Rectal smooth muscle tissue (tissue), 1 donor: Measurements from ENCODE around the gene CBX5.

ENCODE experiments used
- H3K27ac ChIP-seq: one replicate; pipeline ENCODE4 v1.7.0; 2013; ENCODE audit warnings: low read depth, low read length, inconsistent platforms
- H3K27me3 ChIP-seq: one replicate; pipeline ENCODE4 v1.7.0; 2013; ENCODE audit warnings: low read length; ENCODE audit not compliant: control insufficient read depth, insufficient read depth
- H3K36me3 ChIP-seq: one replicate; pipeline ENCODE4 v1.7.0; 2013; ENCODE audit warnings: low read length; ENCODE audit not compliant: control insufficient read depth, insufficient read depth
- H3K4me1 ChIP-seq: one replicate; pipeline ENCODE4 v1.7.0; 2013; ENCODE audit warnings: low read length; ENCODE audit not compliant: control insufficient read depth, insufficient read depth
- H3K4me3 ChIP-seq: one replicate; pipeline ENCODE4 v1.7.0; 2013; ENCODE audit warnings: low read length
- H3K9ac ChIP-seq: one replicate; pipeline ENCODE4 v1.7.0; 2013; ENCODE audit warnings: low read length

Gene CBX5

DNA sequence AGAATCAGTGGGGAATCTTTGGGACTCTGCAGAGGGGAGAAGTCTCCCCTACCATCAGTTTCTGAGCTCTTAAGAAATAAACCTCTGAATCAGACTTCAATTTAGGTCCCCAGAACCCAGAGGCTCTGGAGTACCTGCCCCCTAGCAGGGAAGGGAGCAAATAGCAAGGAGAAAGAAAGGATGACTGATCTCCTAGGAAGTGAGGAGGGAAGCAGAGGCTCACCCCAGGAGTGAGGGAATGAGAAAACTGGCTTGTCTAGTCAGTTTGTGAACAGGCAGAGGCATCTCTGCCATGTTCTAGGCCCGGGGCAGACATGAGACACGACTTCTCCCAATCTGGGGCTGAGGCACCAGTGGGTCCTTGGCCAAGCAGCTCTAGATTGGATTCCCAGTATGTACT, 66.8 kb downstream of the CBX5 start:
- Histone ChIP-seq H3K4me3 (no peak overlapping the region), H3K4me1 (no peaks in the 10 kb centered on the region), H3K36me3 (no peaks in the 10 kb centered on the region), H3K27me3 (peaks cover 30% of the 10 kb centered on the region), H3K9ac (no peak overlapping the region), H3K27ac (no peak overlapping the region)

DNA sequence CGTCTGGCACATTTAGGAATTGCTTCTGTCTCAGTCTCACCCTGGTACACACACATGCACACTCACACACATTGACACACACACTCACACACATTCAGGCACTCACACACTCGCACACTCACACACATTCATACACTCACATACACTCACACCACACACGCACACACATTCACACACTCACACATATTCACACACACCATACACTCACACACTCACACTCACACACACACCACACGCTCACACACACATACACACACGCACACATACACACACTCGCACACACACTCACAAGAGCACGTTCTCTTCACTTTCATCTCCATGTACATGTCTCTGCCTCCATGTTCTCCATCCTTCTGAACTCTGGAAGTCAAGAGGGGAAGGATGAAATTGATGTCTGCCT, 68.0 kb downstream of the CBX5 start:
- Histone ChIP-seq H3K4me3 (no peak overlapping the region), H3K36me3 (no peaks in the 10 kb centered on the region), H3K27me3 (peaks cover 23% of the 10 kb centered on the region), H3K9ac (no peak overlapping the region), H3K27ac (no peak overlapping the region), H3K4me1 (no peaks in the 10 kb centered on the region)

DNA sequence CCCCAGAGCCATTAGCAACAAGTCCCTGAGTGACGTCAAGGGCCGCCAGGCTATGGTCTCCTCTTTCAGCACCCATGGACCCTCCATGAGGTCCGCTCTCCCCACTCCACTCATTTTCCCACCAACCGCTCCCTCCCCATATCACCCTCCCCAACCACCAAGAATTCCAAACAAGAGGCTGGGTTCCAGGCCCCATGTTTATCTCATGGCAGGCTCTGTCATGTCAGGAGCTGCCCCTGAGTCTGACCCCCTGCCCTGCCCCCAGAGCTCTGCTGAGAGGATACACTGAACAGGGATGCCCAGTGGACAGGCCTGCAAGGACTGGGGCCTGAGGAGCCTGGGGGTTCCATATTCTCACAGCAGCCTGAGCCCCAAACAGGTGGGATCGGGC, 69.5 kb downstream of the CBX5 start:
- H3K9ac ChIP-seq, result no peak overlapping the region
- no peak overlapping the region for H3K27ac ChIP-seq
- no peak overlapping the region for H3K4me3 ChIP-seq
- H3K4me1 ChIP-seq, result no peaks in the 10 kb centered on the region
- H3K36me3 ChIP-seq, result no peaks in the 10 kb centered on the region
- H3K27me3 ChIP-seq, result peaks cover 16% of the 10 kb centered on the region

DNA sequence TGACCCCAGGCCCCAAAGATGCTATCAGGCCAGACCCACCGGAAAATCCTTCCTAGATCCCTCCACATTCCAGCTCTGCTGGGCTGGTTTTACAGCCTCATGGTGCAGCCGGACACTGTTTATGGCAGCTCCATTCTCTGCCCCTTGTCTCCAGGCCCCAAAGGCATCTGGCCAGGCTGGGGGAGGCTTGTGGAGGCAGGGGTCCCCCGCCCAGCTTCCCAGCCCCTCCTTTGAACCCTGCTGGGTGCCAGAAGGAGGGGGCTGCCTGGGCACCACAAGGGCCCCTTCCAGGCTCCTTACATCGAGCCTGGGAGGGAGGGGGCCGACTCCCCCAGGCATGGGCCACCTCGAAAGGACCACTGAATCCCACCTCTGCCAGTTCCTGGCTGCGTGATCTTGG, 71.3 kb downstream of the CBX5 start:
- Histone ChIP-seq H3K4me3 (no peak overlapping the region), H3K36me3 (no peaks in the 10 kb centered on the region), H3K27me3 (peaks cover 13% of the 10 kb centered on the region), H3K9ac (no peak overlapping the region), H3K27ac (no peak overlapping the region), H3K4me1 (no peaks in the 10 kb centered on the region)

DNA sequence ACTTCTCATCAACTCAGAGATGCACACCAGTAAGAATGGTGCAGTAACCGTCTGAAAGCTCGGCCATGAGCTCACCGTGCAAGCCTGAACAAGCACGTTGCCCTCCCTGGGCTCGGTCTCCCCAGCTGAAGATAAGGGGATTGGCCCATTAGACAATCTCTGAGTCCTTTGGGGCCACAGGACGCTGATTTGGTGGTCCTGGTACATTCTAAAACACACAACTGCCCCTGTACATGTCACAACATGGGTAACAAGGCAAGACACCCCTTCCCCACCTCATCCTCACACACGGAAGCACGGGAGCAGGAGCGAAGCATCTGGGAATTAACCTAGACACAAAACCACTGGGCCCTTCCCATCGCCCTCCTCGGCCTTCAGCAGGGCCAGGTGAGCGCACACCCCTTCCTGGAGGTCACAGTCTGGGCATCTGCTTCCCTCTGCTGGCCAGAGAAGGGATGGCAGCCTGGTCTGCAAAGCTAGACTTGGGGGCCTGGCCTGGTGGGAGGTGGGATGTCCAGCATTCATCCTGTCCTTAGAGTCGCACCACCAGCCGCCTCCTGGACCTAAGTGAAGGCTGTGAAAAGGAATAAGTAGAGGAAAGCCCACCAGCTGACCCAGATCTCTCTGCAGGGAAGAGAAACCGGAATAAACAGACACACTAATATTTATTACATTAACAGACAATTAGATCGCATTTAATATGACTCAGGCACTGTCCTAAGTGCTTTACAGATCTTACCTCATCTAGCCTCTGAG, 72.2 kb downstream of the CBX5 start:
- Histone ChIP-seq H3K9ac (no peak overlapping the region), H3K27ac (no peak overlapping the region), H3K4me3 (no peak overlapping the region), H3K36me3 (no peaks in the 10 kb centered on the region), H3K27me3 (peaks cover 7% of the 10 kb centered on the region), H3K4me1 (no peaks in the 10 kb centered on the region)

DNA sequence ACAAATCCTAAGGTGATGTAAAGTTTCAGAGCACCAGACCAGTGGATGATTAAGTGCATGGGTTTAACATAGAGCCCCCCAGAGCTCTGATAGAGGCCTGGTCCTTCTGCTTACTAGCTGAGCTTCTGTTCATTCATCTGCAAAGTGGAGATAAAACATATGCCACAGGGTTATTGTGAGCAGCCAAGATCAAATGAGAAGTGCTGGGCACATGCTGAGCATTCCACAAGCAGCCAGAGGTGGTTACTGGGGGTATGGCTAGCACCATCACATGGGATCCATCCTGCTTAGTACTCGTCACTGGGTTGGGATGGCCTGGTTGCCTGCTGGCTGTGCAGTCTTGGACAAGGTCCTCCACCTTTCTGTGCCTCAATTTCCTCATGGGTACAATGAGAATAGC, 73.1 kb downstream of the CBX5 start:
- Histone ChIP-seq H3K4me1 (no peaks in the 10 kb centered on the region), H3K9ac (no peak overlapping the region), H3K4me3 (no peak overlapping the region), H3K27me3 (peaks cover 4% of the 10 kb centered on the region), H3K36me3 (no peaks in the 10 kb centered on the region), H3K27ac (no peak overlapping the region)

DNA sequence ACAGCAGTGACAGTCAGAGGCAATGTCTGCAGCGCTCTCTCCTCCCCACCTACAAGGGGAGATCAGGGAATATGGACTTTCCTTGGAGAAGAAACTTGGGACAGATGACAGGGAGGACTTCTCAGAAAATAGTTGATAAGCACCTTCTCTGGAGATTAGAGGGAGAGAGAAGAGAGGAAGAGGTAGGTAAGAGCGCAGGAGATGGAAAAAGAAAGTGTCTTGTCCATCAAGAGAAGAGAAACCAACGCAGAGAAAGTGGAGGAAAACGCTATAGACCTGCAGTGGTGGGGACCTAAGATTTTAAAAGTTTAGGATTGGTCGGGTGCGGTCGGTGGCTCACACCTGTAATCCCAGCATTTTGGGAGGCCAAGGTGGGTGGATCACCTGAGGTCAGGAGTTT, 75.6 kb downstream of the CBX5 start:
- H3K27ac ChIP-seq, result no peak overlapping the region
- H3K27me3 ChIP-seq, result peaks cover 4% of the 10 kb centered on the region
- H3K4me3 ChIP-seq, result no peak overlapping the region
- no peak overlapping the region for H3K9ac ChIP-seq
- no peaks in the 10 kb centered on the region for H3K4me1 ChIP-seq
- H3K36me3 ChIP-seq, result no peaks in the 10 kb centered on the region

DNA sequence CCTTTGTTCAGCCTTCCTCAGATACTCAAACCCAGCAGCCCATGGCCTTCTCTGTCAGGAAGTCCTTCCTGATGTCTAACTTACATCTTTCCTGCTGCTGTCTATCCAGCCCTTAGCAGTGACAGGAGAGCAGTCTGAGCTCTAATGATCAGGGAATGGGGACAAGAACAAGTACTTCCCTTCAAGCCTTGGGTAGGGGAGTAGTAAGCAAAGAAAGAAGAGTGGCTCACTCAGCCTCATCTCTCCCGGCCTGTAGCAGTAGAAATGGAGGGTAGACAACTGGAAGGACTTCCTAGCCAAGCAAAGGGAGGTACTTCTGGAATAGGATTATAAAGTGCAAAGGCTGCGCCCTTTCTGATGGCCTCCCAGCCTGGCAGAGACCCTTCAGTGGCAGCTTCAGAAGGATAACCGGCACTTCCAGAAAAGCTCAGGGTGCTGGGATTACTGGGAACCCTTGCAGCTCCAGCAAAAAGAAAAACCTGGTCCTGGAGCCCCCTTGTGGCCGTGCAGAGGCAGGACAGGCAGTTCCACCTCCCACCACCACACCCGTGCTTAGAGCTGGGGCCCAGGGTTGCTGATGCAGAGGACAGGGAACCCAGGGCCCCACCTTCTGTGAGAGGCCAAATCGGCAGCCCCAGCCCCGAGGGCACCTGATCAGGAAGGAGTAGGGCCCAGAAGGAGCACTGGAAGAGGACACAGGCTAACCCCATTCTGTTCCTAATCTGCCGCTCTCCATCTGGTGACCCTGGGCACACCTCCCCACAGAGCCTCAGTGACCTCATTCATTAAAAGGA, 78.7 kb downstream of the CBX5 start:
- no peak overlapping the region for H3K4me3 ChIP-seq
- peaks cover 7% of the 10 kb centered on the region for H3K27me3 ChIP-seq
- H3K4me1 ChIP-seq, result no peaks in the 10 kb centered on the region
- H3K36me3 ChIP-seq, result no peaks in the 10 kb centered on the region
- no peak overlapping the region for H3K9ac ChIP-seq
- no peak overlapping the region for H3K27ac ChIP-seq

DNA sequence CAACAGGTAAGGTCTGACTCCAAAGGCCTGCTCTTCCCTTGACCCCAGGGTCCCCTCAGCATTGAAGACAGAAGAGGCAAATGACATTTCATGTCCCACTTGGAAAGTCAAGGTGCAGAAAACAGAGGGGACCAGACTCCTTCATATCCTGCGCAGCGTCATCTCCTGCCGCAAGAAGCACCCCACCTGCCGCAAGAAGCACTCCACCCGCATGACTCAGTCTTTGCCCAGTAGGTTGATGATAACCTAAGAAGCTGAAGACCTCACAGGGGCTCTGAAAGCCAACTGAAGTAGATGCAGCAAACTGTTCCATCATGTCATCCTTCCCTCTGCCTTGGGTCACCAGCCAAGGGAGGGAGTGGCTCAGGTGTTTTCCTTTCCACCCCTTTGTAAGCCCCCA, 79.5 kb downstream of the CBX5 start:
- no peaks in the 10 kb centered on the region for H3K4me1 ChIP-seq
- no peak overlapping the region for H3K4me3 ChIP-seq
- no peaks in the 10 kb centered on the region for H3K36me3 ChIP-seq
- peaks cover 6% of the 10 kb centered on the region for H3K27me3 ChIP-seq
- no peak overlapping the region for H3K27ac ChIP-seq
- no peak overlapping the region for H3K9ac ChIP-seq

DNA sequence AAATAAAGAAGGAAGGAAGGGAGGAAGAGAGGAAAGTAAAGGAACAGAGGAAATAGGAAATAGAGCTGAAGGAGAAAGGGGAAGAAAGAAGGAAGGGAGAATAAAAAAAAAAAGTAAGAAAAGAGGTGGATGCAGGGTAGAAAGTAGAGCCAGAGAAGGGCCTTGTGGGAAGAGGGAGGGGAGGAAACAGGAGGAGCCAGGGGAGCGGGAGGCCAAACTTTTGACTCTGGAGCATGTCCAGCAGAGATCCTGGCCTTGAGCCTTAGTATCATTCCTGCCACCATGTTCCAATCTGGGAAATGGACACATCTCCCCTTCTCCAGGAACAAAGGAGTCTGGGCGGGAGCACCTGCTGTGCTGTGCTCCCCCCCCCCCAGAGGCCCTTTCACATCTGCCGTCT, 80.0 kb downstream of the CBX5 start:
- peaks cover 3% of the 10 kb centered on the region for H3K27me3 ChIP-seq
- no peak overlapping the region for H3K4me3 ChIP-seq
- no peak overlapping the region for H3K27ac ChIP-seq
- no peaks in the 10 kb centered on the region for H3K36me3 ChIP-seq
- no peaks in the 10 kb centered on the region for H3K4me1 ChIP-seq
- no peak overlapping the region for H3K9ac ChIP-seq

DNA sequence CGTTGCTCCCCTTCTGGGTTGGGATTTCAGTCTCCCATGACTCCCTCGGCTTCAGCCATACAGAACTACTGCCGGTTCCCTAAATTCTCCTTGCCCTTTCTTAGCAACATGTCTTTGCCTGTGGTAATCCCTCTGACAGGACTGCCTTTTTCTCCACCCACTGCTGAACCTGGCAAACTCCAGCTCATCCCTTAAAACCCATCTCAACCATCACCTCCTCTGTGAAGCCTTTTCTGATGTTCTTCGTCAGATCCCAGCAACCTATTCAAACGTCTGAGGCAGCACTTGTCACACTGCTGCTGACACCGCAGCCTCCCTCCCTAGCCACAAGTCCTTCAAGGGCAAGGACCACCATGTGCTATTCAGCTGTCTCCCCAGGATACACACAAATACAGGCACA, 80.9 kb downstream of the CBX5 start:
- Histone ChIP-seq H3K36me3 (no peaks in the 10 kb centered on the region), H3K4me1 (no peaks in the 10 kb centered on the region), H3K4me3 (no peak overlapping the region), H3K27ac (no peak overlapping the region), H3K27me3 (peaks cover 3% of the 10 kb centered on the region), H3K9ac (no peak overlapping the region)

DNA sequence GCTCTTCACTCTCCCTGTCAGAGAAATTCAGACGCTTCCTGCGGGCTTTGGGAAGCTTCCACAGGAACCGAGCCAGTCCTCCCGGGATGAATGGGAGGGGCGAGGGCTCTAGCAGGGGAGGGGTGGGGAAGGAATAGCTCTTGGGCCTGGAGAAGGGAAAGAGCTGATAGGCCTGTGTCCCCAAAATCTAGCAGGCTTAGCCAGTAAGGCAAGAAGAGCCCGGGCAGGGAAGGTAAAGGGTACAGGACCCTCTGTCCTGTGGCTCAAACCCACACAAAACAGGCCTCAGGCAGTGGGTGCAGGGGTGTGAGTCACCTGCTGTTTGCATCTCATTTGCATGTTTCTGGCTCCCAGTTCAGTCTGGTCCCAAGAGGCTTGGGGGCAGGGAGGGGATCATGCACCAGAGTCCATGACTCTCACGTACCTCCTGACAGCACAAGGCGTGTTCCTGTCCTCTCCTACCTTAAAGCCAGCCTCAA, 82.5 kb downstream of the CBX5 start:
- Histone ChIP-seq H3K27ac (no peak overlapping the region), H3K27me3 (peaks cover 9% of the 10 kb centered on the region), H3K4me1 (no peaks in the 10 kb centered on the region), H3K9ac (no peak overlapping the region), H3K4me3 (no peak overlapping the region), H3K36me3 (no peaks in the 10 kb centered on the region)

DNA sequence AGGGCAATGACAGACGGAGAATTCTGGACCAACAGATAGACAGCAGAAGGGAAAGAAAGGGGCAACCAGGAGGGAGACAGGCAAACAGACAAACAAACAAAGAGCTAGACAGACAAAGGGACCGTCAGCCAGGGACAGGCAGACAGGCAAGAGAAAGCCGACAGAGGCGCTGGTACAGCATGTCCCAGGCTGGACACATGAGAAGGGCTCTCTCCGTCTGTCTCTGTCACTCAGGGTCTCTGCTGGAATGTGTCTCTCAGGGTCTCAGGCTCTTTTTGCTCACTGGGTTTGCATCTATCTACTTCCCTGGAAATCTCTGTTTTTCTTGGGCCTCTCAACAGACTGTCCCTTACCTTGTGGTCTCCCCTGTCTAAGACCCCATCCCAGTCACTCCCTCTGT, 82.9 kb downstream of the CBX5 start:
- Histone ChIP-seq H3K4me3 (no peak overlapping the region), H3K4me1 (no peaks in the 10 kb centered on the region), H3K27me3 (peaks cover 9% of the 10 kb centered on the region), H3K36me3 (no peaks in the 10 kb centered on the region), H3K27ac (no peak overlapping the region), H3K9ac (no peak overlapping the region)
